Immature natural killer cell (primary cell): Measurements from ENCODE around the gene JARID2. TPM values are rescaled to one million over a fixed set of nuclear protein-coding genes. Genes with fewer than 3 reads are reported as not detected.
"Not testable (repeated sequence)": the region's sequence is repeated elsewhere in the genome, so short reads cannot be mapped to it uniquely, and the experiment has no call there.

ENCODE experiments used
- DNase-seq, 3 donors: peaks; one replicate each; pipeline ENCODE4 v3.0.0; 2022; ENCODE audit warnings: mixed read lengths in 1 of 3
- H3K27ac Mint-ChIP-seq, 6 donors: one replicate each; pipeline ENCODE4 v1.8.0; 2020; ENCODE audit warnings: mixed read lengths in 6 of 6, mild to moderate bottlenecking in 5 of 6, inconsistent platforms in 4 of 6, moderate library complexity in 3 of 6
- H3K27me3 Mint-ChIP-seq, 3 donors: one replicate each; pipeline ENCODE4 v1.8.0; 2020 to 2021; ENCODE audit warnings: low read depth in 3 of 3, mild to moderate bottlenecking in 3 of 3, mixed read lengths in 3 of 3, moderate library complexity in 3 of 3, inconsistent platforms in 1 of 3
- H3K36me3 Mint-ChIP-seq, 3 donors: one replicate each; pipeline ENCODE4 v1.8.0; 2020; ENCODE audit warnings: mixed read lengths in 3 of 3, inconsistent platforms in 2 of 3, mild to moderate bottlenecking in 2 of 3
- H3K4me1 Mint-ChIP-seq, 2 donors: one replicate each; pipeline ENCODE4 v1.8.0; 2020; ENCODE audit warnings: inconsistent platforms in 2 of 2, mild to moderate bottlenecking in 2 of 2, mixed read lengths in 2 of 2, moderate library complexity in 1 of 2
- H3K4me3 Mint-ChIP-seq, 5 donors: one replicate each; pipeline ENCODE4 v1.8.0; 2020; ENCODE audit warnings: mild to moderate bottlenecking in 5 of 5, mixed read lengths in 5 of 5, inconsistent platforms in 3 of 5, moderate library complexity in 3 of 5
- H3K9me3 Mint-ChIP-seq, 6 donors: one replicate each; pipeline ENCODE4 v1.8.0; 2020; ENCODE audit warnings: mild to moderate bottlenecking in 6 of 6, mixed read lengths in 6 of 6, inconsistent platforms in 4 of 6, moderate library complexity in 3 of 6
- polyA plus RNA-seq, 3 donors: library from polyadenylated mRNA; unstranded; fragments of 300-500 nt; fragmentation: Illumina TruSeq; gene quantifications; one replicate each; pipeline ENCODE4 v1.2.3, GENCODE V29; 2021

Gene JARID2
- polyA plus RNA-seq, 3 donors from 2014 or later = 4.3 to 26.1 (median 7.8) TPM

- H3K27ac Mint-ChIP-seq = peak overlapping the region; percentile 16 to 88 (median 68)
- no peaks in the 10 kb centered on the region for H3K9me3 Mint-ChIP-seq
- peaks cover 0 to 2% (median 1%) of the 10 kb centered on the region in 3 donors for H3K27me3 Mint-ChIP-seq
- no peaks in the 10 kb centered on the region for H3K36me3 Mint-ChIP-seq
- H3K4me1 Mint-ChIP-seq = peaks cover 85 to 99% of the 10 kb centered on the region in 2 donors
- no peak for DNase-seq
- H3K4me3 Mint-ChIP-seq = peak overlapping the region in 4 of 5 donors; percentile 15 to 49 (median 24)
These were observed 47.8 kb downstream of the JARID2 start for GRCh38 chr6:15293674-15294073.

GRCh38 chr6:15294504-15294903 is 48.6 kb downstream of the JARID2 start:
- Mint-ChIP-seq H3K4me3 (peak overlapping the region; percentile 28 to 60 (median 40)), H3K27ac (peak overlapping the region; percentile 43 to 96 (median 85)), H3K27me3 (peaks cover 1 to 7% (median 4%) of the 10 kb centered on the region in 3 donors), H3K36me3 (no peaks in the 10 kb centered on the region), H3K9me3 (no peaks in the 10 kb centered on the region), H3K4me1 (peaks cover 89 to 100% of the 10 kb centered on the region in 2 donors)
- DNase-seq = no peak

GRCh38 chr6:15296249-15296648 is 50.4 kb downstream of the JARID2 start:
- no peak for DNase-seq
- Mint-ChIP-seq H3K9me3 (no peaks in the 10 kb centered on the region), H3K27me3 (peaks cover 1 to 14% (median 5%) of the 10 kb centered on the region in 3 donors), H3K27ac (peak overlapping the region; percentile 91 to 97 (median 94)), H3K4me3 (peak overlapping the region; percentile 66 to 88 (median 75)), H3K4me1 (peaks cover 89 to 100% of the 10 kb centered on the region in 2 donors), H3K36me3 (no peaks in the 10 kb centered on the region)

- Mint-ChIP-seq H3K27me3 (peaks cover 1 to 14% (median 5%) of the 10 kb centered on the region in 3 donors), H3K4me1 (peaks cover 89 to 100% of the 10 kb centered on the region in 2 donors), H3K27ac (peak overlapping the region; percentile 91 to 97 (median 94)), H3K36me3 (no peaks in the 10 kb centered on the region), H3K9me3 (no peaks in the 10 kb centered on the region), H3K4me3 (peak overlapping the region; percentile 66 to 88 (median 75))
- peak; percentile 52 to 64 (median 60) for DNase-seq
These were observed 50.9 kb downstream of the JARID2 start for GRCh38 chr6:15296735-15297134.

- H3K36me3 Mint-ChIP-seq, H3K9me3 Mint-ChIP-seq, DNase-seq: not testable (repeated sequence)
- H3K27me3 Mint-ChIP-seq = peaks cover 1 to 14% (median 5%) of the 10 kb centered on the region in 3 donors
- H3K4me1 Mint-ChIP-seq = peaks cover 89 to 100% of the 10 kb centered on the region in 2 donors
- H3K4me3 Mint-ChIP-seq = peak overlapping the region; percentile 33 to 88 (median 66)
- H3K27ac Mint-ChIP-seq = peak overlapping the region; percentile 91 to 97 (median 94)
These were observed 51.3 kb downstream of the JARID2 start for GRCh38 chr6:15297167-15297566.

GRCh38 chr6:15297895-15298590 is 52.2 kb downstream of the JARID2 start:
- Mint-ChIP-seq H3K36me3 (no peaks in the 10 kb centered on the region), H3K9me3 (no peaks in the 10 kb centered on the region), H3K4me1 (peaks cover 84 to 97% of the 10 kb centered on the region in 2 donors), H3K27ac (peak overlapping the region; percentile 91 to 97 (median 94)), H3K27me3 (peaks cover 0 to 14% (median 5%) of the 10 kb centered on the region in 3 donors), H3K4me3 (peak overlapping the region; percentile 44 to 61 (median 51))
- DNase-seq = no peak

GRCh38 chr6:15299430-15300131 is 53.7 kb downstream of the JARID2 start:
- Mint-ChIP-seq H3K27me3 (peaks cover 2 to 15% (median 5%) of the 10 kb centered on the region in 3 donors), H3K27ac (peak overlapping the region; percentile 93 to 97 (median 94)), H3K4me1 (peaks cover 83 to 97% of the 10 kb centered on the region in 2 donors), H3K9me3 (no peaks in the 10 kb centered on the region), H3K36me3 (no peaks in the 10 kb centered on the region), H3K4me3 (peak overlapping the region; percentile 53 to 79 (median 67))
- DNase-seq = peak; percentile 78 to 80 (median 79)

- Mint-ChIP-seq H3K4me3 (peak overlapping the region; percentile 46 to 79 (median 67)), H3K4me1 (peaks cover 88 to 97% of the 10 kb centered on the region in 2 donors), H3K27me3 (peaks cover 5 to 19% (median 6%) of the 10 kb centered on the region in 3 donors), H3K36me3 (no peaks in the 10 kb centered on the region), H3K9me3 (no peaks in the 10 kb centered on the region), H3K27ac (peak overlapping the region; percentile 93 to 97 (median 94))
- DNase-seq = no peak
These were observed 55.5 kb downstream of the JARID2 start for GRCh38 chr6:15301179-15302006.

GRCh38 chr6:15303162-15303919 is 57.5 kb downstream of the JARID2 start:
- Mint-ChIP-seq H3K9me3 (no peaks in the 10 kb centered on the region), H3K27me3 (peaks cover 5 to 19% (median 6%) of the 10 kb centered on the region in 3 donors), H3K4me3 (peak overlapping the region in 4 of 5 donors; percentile 6 to 55 (median 16)), H3K4me1 (peaks cover 83 to 92% of the 10 kb centered on the region in 2 donors), H3K27ac (peak overlapping the region; percentile 73 to 93 (median 76)), H3K36me3 (no peaks in the 10 kb centered on the region)
- no peak for DNase-seq

GRCh38 chr6:15303920-15304291 is 58.0 kb downstream of the JARID2 start:
- peaks cover 84 to 92% of the 10 kb centered on the region in 2 donors for H3K4me1 Mint-ChIP-seq
- H3K27me3 Mint-ChIP-seq = peaks cover 5 to 19% (median 6%) of the 10 kb centered on the region in 3 donors
- H3K4me3 Mint-ChIP-seq = peak overlapping the region in 4 of 5 donors; percentile 6 to 55 (median 16)
- no peak for DNase-seq
- H3K36me3 Mint-ChIP-seq = no peaks in the 10 kb centered on the region
- H3K27ac Mint-ChIP-seq = peak overlapping the region; percentile 73 to 93 (median 76)
- H3K9me3 Mint-ChIP-seq = no peaks in the 10 kb centered on the region

- peaks cover 1 to 16% (median 6%) of the 10 kb centered on the region in 3 donors for H3K27me3 Mint-ChIP-seq
- H3K9me3 Mint-ChIP-seq = no peaks in the 10 kb centered on the region
- peaks cover 83 to 92% of the 10 kb centered on the region in 2 donors for H3K4me1 Mint-ChIP-seq
- H3K4me3 Mint-ChIP-seq = peak overlapping the region; percentile 71 to 85 (median 77)
- H3K27ac Mint-ChIP-seq = peak overlapping the region; percentile 91 to 96 (median 94)
- H3K36me3 Mint-ChIP-seq = peaks cover 0 to under 1% (median 0%) of the 10 kb centered on the region in 3 donors
- DNase-seq = no peak
These were observed 58.6 kb downstream of the JARID2 start for GRCh38 chr6:15304337-15305042.

- Mint-ChIP-seq H3K27ac (peak overlapping the region; percentile 91 to 96 (median 94)), H3K9me3 (no peaks in the 10 kb centered on the region), H3K4me1 (peaks cover 80 to 92% of the 10 kb centered on the region in 2 donors), H3K4me3 (peak overlapping the region; percentile 71 to 85 (median 77)), H3K27me3 (peaks cover 0 to 13% (median 9%) of the 10 kb centered on the region in 3 donors), H3K36me3 (peaks cover 0 to 3% (median 0%) of the 10 kb centered on the region in 3 donors)
- DNase-seq = peak; percentile 63 to 66 (median 65)
These were observed 59.6 kb downstream of the JARID2 start for GRCh38 chr6:15305496-15305895.
